HG03442 (cell line): ENCODE measurements around the gene PHACTR1.

Source experiments
- ATAC-seq: cut with Tn5 transposase; IDR thresholded peaks from one replicate; pipeline ENCODE4 v1.9.1; 2021; ENCODE audit warnings: mild to moderate bottlenecking, moderate library complexity; ENCODE audit not compliant: unreplicated experiment

The PHACTR1 gene

GRCh38 chr6:12974551-12974950 lies 258.0 kb downstream of the PHACTR1 start:
- no peak for ATAC-seq

- ATAC-seq, result no peak
Measured at GRCh38 chr6:12976366-12976765, 259.8 kb downstream of the PHACTR1 start.

- no peak for ATAC-seq
Measured at GRCh38 chr6:12977206-12977605, 260.6 kb downstream of the PHACTR1 start.

- no peak for ATAC-seq
Measured at GRCh38 chr6:12977806-12978205, 261.2 kb downstream of the PHACTR1 start.

- ATAC-seq, result no peak
Measured at GRCh38 chr6:12980741-12981140, 264.2 kb downstream of the PHACTR1 start.

GRCh38 chr6:12984776-12985175 lies 268.2 kb downstream of the PHACTR1 start:
- no peak for ATAC-seq

GRCh38 chr6:12987783-12988182 lies 271.2 kb downstream of the PHACTR1 start:
- ATAC-seq, result no peak

GRCh38 chr6:12990162-12990561 lies 273.6 kb downstream of the PHACTR1 start:
- ATAC-seq, result no peak

GRCh38 chr6:12991435-12991834 lies 274.9 kb downstream of the PHACTR1 start:
- ATAC-seq, result no peak

GRCh38 chr6:12992770-12993169 lies 276.2 kb downstream of the PHACTR1 start:
- ATAC-seq, result no peak

- ATAC-seq, result no peak
Measured at GRCh38 chr6:12993283-12993898, 276.8 kb downstream of the PHACTR1 start.

GRCh38 chr6:12995419-12995818 lies 278.9 kb downstream of the PHACTR1 start:
- no peak for ATAC-seq

- no peak for ATAC-seq
Measured at GRCh38 chr6:13000537-13000936, 284.0 kb downstream of the PHACTR1 start.

GRCh38 chr6:13001927-13002326 lies 285.4 kb downstream of the PHACTR1 start:
- ATAC-seq, result no peak

GRCh38 chr6:13004601-13005000 lies 288.0 kb downstream of the PHACTR1 start:
- ATAC-seq, result no peak

GRCh38 chr6:13005994-13006393 lies 289.4 kb downstream of the PHACTR1 start:
- no peak for ATAC-seq

GRCh38 chr6:13006578-13007300 lies 290.2 kb downstream of the PHACTR1 start:
- ATAC-seq, result no peak

GRCh38 chr6:13007744-13008143 lies 291.2 kb downstream of the PHACTR1 start:
- ATAC-seq, result no peak

- no peak for ATAC-seq
Measured at GRCh38 chr6:13009031-13009430, 292.5 kb downstream of the PHACTR1 start.

GRCh38 chr6:13009461-13009860 lies 292.9 kb downstream of the PHACTR1 start:
- ATAC-seq, result no peak

GRCh38 chr6:13011612-13012146 lies 295.1 kb downstream of the PHACTR1 start:
- ATAC-seq, result no peak

- no peak for ATAC-seq
Measured at GRCh38 chr6:13012296-13012695, 295.7 kb downstream of the PHACTR1 start.
